PC-9 (cell line): ENCODE results near the gene PDE11A. TPM values are rescaled to one million over a fixed set of nuclear protein-coding genes. Genes with fewer than 3 reads are reported as not detected.

Experiments used
- BruUV-seq: library from RNA; stranded (reverse); fragments of 400-500 nt; replicated peaks from 2 replicates; lab custom pipeline; 2021; lab: Mats Ljungman, UMichigan
- CTCF ChIA-PET: fragments of 300-600 bp; sonication (Branson Sonifier 250); formaldehyde crosslinking; loops from one replicate; lab custom pipeline; 2022; ENCODE audit warnings: antibody characterized with exemption; lab: Charles Lee
- POLR2A ChIA-PET: fragments of 300-600 bp; sonication (Branson Sonifier 250); formaldehyde crosslinking; loops from one replicate; lab custom pipeline; 2022; ENCODE audit warnings: antibody characterized with exemption; ENCODE audit not compliant: unreplicated experiment; lab: Charles Lee
- DNase-seq, 2 experiments: peaks; one replicate each; pipeline versions ENCODE4 v3.0.0 to v3.0.0-alpha.2; 2015 to 2022; ENCODE audit warnings: mixed read lengths in 1 of 2
- H2AFZ ChIP-seq: fragments of 200-600 bp; sonication (generic); 2 replicates; pipeline ENCODE4 v1.8.1; 2017; ENCODE audit warnings: antibody characterized with exemption
- H3F3A ChIP-seq: fragments of 200-600 bp; sonication (generic); 2 replicates; pipeline ENCODE4 v1.8.1; 2017; ENCODE audit warnings: antibody characterized with exemption, mild to moderate bottlenecking, low read depth; ENCODE audit not compliant: insufficient read depth
- H3K27ac ChIP-seq: fragments of 200-600 bp; sonication (generic); 2 replicates; pipeline ENCODE4 v1.6.1; 2016; ENCODE audit warnings: mixed run types
- H3K27me3 ChIP-seq: fragments of 200-600 bp; sonication (generic); 2 replicates; pipeline ENCODE4 v1.6.1; 2016; ENCODE audit warnings: low read depth, mixed run types; ENCODE audit not compliant: insufficient read depth
- H3K36me3 ChIP-seq: fragments of 200-600 bp; sonication (generic); 2 replicates; pipeline ENCODE4 v1.6.1; 2016; ENCODE audit warnings: low read depth, mixed run types
- H3K4me1 ChIP-seq: fragments of 200-600 bp; sonication (generic); replicated peaks from 2 replicates; pipeline ENCODE4 v1.6.1; 2016; ENCODE audit warnings: mixed run types; ENCODE audit not compliant: insufficient read depth
- H3K4me2 ChIP-seq: fragments of 200-600 bp; sonication (generic); 2 replicates; pipeline ENCODE4 v1.6.1; 2017; ENCODE audit warnings: mixed run types
- H3K4me3 ChIP-seq: fragments of 200-600 bp; sonication (generic); 2 replicates; pipeline ENCODE4 v1.6.1; 2016; ENCODE audit warnings: mixed run types
- H3K79me2 ChIP-seq: fragments of 200-600 bp; sonication (generic); 2 replicates; pipeline ENCODE4 v1.6.1; 2017; ENCODE audit warnings: low read depth, mixed run types
- H3K9me2 ChIP-seq: fragments of 200-600 bp; sonication (generic); 2 replicates; pipeline ENCODE4 v1.8.1; 2017; ENCODE audit warnings: mild to moderate bottlenecking; ENCODE audit not compliant: insufficient read depth
- H3K9me3 ChIP-seq: fragments of 200-600 bp; sonication (generic); 2 replicates; pipeline ENCODE4 v1.8.1; 2016; ENCODE audit warnings: low read depth; ENCODE audit not compliant: insufficient read depth
- H4K20me1 ChIP-seq: fragments of 200-600 bp; sonication (generic); 2 replicates; pipeline ENCODE4 v1.8.1; 2017; ENCODE audit not compliant: insufficient read depth
- CTCF ChIP-seq: fragments of 200-600 bp; sonication (generic); conservative IDR thresholded peaks from 2 replicates; pipeline ENCODE4 v1.6.1; 2017; ENCODE audit warnings: mixed run types, antibody characterized with exemption, mild to moderate bottlenecking, moderate library complexity
- EZH2 ChIP-seq: fragments of 200-600 bp; sonication (generic); IDR thresholded peaks from 2 replicates; pipeline ENCODE4 v1.8.0; 2017; ENCODE audit warnings: antibody characterized with exemption, low read depth
- intact Hi-C: fragments of 100-400 bp; cut with micrococcal nuclease; formaldehyde crosslinking; loops from one replicate; pipeline ENCODE4 v1.10.0; 2022; ENCODE audit not compliant: unreplicated experiment
- total RNA-seq: library from RNA; stranded (reverse); gene quantifications from 2 replicates; pipeline ENCODE4 v1.2.3, GENCODE V29; 2021

The PDE11A gene
- total RNA-seq, 1 experiment from 2014 or later: 1.4 TPM

DNA sequence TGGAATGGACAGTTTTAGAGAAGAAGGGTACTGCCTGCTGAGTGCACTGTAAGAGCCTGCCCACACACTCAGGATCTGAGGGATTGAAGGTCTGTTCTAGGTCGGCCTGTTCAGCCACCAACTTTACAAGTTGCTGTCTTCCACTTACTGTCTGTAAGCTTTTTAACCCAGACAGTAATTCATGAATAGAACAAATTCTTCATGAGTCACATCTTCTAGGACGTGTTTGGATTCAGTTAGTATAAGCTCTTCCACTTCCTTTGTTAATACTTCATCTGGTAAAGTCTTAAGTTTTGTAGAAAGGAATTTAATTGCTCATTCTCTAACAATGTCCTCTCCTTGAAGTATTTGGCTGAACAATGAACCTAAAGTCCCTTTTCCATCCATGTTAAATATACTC is 74.6 kb downstream of the PDE11A start:
- CTCF ChIA-PET: no interaction called here

GRCh38 chr2:177992992-177993391 is 79.6 kb downstream of the PDE11A start:
- H3F3A ChIP-seq: no peaks in the 10 kb centered on the region
- no peaks in the 10 kb centered on the region for H4K20me1 ChIP-seq
- no peaks in the 10 kb centered on the region for H3K4me1 ChIP-seq
- ChIA-PET CTCF (interaction anchor here (0.7 kb wide), 1 partner anchor 12 kb away, joined by 4 read pairs; no protein-coding TSS in a partner anchor), POLR2A (no interaction called here)
- intact Hi-C loops: no loop called here
- H3K9me2 ChIP-seq: no peaks in the 10 kb centered on the region
- no peaks in the 10 kb centered on the region; the same call in 1 of the 2 replicates for H3K9me3 ChIP-seq
- no peaks in the 10 kb centered on the region for H3K36me3 ChIP-seq
- H2AFZ ChIP-seq: no peak overlapping the region
- no peak overlapping the region for H3K4me2 ChIP-seq
- no peak overlapping the region for H3K4me3 ChIP-seq
- DNase-seq: no peak
- H3K79me2 ChIP-seq: no peaks in the 10 kb centered on the region
- BruUV-seq: no TSS peak
- TF ChIP-seq CTCF (no peak), EZH2 (no peak)
- no peak overlapping the region for H3K27ac ChIP-seq
- H3K27me3 ChIP-seq: no peaks in the 10 kb centered on the region

More for the DNA sequence above, 74.6 kb downstream of the PDE11A start:
- DNase-seq: no peak
- no peak overlapping the region for H3K4me2 ChIP-seq
- intact Hi-C loops: no loop called here
- no peaks in the 10 kb centered on the region for H3F3A ChIP-seq
- no TSS peak for BruUV-seq
- POLR2A ChIA-PET: interaction anchor here (0.6 kb wide), 1 partner anchor 583 kb away, joined by 5 read pairs; no protein-coding TSS in a partner anchor
- TF ChIP-seq CTCF (no peak), EZH2 (no peak)
- H3K79me2 ChIP-seq: no peaks in the 10 kb centered on the region
- H2AFZ ChIP-seq: no peak overlapping the region
- H3K36me3 ChIP-seq: no peaks in the 10 kb centered on the region
- H3K27ac ChIP-seq: no peak overlapping the region
- H3K4me3 ChIP-seq: no peak overlapping the region
- H3K9me2 ChIP-seq: no peaks in the 10 kb centered on the region
- no peaks in the 10 kb centered on the region for H3K4me1 ChIP-seq
- no peaks in the 10 kb centered on the region for H3K27me3 ChIP-seq
- H3K9me3 ChIP-seq: no peaks in the 10 kb centered on the region; the same call in 1 of the 2 replicates
- H4K20me1 ChIP-seq: no peaks in the 10 kb centered on the region

GRCh38 chr2:177989029-177989885 is 83.3 kb downstream of the PDE11A start:
- POLR2A ChIA-PET: interaction anchor here (0.6 kb wide), 1 partner anchor 66 kb away, joined by 5 read pairs; no protein-coding TSS in a partner anchor
- H3K79me2 ChIP-seq: no peaks in the 10 kb centered on the region
- intact Hi-C loops: loop anchor here (10.0 kb wide), 1 partner anchor 206 kb away; the partner anchor contains the start of gene OSBPL6
- no peak overlapping the region for H3K27ac ChIP-seq
- no TSS peak for BruUV-seq
- no peak overlapping the region for H2AFZ ChIP-seq
- H3K9me2 ChIP-seq: no peaks in the 10 kb centered on the region
- H3K4me3 ChIP-seq: no peak overlapping the region
- TF ChIP-seq CTCF (no peak), EZH2 (no peak)
- H4K20me1 ChIP-seq: no peaks in the 10 kb centered on the region
- H3K4me1 ChIP-seq: no peaks in the 10 kb centered on the region
- H3K9me3 ChIP-seq: no peaks in the 10 kb centered on the region
- CTCF ChIA-PET: no interaction called here
- no peaks in the 10 kb centered on the region for H3F3A ChIP-seq
- H3K4me2 ChIP-seq: no peak overlapping the region
- DNase-seq: no peak
- H3K27me3 ChIP-seq: no peaks in the 10 kb centered on the region
- H3K36me3 ChIP-seq: no peaks in the 10 kb centered on the region
